HL-60 (cell line): Measurements from ENCODE around the gene OSBP2.

ENCODE experiments used
- POLR2AphosphoS5 ChIP-seq: IDR thresholded peaks from 2 replicates; pipeline ENCODE4 v1.6.1; 2012; ENCODE audit warnings: low read depth
- SPI1 ChIP-seq: IDR thresholded peaks from 2 replicates; pipeline ENCODE4 v1.6.1; 2012; ENCODE audit warnings: low read depth, mild to moderate bottlenecking, borderline replicate concordance
- TF ChIP-seq, protein P1 (sequence below): IDR thresholded peaks from 2 replicates; pipeline ENCODE4 v1.6.1; 2012; ENCODE audit warnings: low read depth; ENCODE audit not compliant: insufficient replicate concordance
- TF ChIP-seq, protein P2 (sequence below): IDR thresholded peaks from one replicate; pipeline ENCODE4 v1.5.1; 2011; ENCODE audit warnings: low read length, control low read depth, inconsistent platforms; ENCODE audit not compliant: insufficient read depth

DNA sequence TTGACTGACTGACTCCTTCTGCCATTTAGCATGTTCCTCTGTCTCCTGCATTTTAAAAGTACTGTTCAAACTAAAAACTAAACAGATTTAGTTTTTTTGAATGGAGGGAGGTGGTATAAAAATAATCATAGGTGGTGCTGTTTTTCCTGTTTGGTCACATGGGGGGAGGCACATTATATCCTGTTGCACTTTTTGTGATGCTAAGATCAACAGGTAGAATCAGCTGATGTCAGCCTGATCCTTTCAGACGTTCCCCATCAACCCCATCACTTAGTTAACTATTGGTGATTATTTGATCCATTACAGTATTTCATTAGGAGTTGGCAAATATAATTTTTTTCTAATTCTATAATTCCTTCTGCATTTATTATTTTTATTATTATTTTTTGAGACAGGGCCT is 5.1 kb upstream of the OSBP2 start:
- TF ChIP-seq, protein P1, sequence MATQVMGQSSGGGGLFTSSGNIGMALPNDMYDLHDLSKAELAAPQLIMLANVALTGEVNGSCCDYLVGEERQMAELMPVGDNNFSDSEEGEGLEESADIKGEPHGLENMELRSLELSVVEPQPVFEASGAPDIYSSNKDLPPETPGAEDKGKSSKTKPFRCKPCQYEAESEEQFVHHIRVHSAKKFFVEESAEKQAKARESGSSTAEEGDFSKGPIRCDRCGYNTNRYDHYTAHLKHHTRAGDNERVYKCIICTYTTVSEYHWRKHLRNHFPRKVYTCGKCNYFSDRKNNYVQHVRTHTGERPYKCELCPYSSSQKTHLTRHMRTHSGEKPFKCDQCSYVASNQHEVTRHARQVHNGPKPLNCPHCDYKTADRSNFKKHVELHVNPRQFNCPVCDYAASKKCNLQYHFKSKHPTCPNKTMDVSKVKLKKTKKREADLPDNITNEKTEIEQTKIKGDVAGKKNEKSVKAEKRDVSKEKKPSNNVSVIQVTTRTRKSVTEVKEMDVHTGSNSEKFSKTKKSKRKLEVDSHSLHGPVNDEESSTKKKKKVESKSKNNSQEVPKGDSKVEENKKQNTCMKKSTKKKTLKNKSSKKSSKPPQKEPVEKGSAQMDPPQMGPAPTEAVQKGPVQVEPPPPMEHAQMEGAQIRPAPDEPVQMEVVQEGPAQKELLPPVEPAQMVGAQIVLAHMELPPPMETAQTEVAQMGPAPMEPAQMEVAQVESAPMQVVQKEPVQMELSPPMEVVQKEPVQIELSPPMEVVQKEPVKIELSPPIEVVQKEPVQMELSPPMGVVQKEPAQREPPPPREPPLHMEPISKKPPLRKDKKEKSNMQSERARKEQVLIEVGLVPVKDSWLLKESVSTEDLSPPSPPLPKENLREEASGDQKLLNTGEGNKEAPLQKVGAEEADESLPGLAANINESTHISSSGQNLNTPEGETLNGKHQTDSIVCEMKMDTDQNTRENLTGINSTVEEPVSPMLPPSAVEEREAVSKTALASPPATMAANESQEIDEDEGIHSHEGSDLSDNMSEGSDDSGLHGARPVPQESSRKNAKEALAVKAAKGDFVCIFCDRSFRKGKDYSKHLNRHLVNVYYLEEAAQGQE, result no peak
- no peak for TF ChIP-seq SPI1
- TF ChIP-seq, protein P2, sequence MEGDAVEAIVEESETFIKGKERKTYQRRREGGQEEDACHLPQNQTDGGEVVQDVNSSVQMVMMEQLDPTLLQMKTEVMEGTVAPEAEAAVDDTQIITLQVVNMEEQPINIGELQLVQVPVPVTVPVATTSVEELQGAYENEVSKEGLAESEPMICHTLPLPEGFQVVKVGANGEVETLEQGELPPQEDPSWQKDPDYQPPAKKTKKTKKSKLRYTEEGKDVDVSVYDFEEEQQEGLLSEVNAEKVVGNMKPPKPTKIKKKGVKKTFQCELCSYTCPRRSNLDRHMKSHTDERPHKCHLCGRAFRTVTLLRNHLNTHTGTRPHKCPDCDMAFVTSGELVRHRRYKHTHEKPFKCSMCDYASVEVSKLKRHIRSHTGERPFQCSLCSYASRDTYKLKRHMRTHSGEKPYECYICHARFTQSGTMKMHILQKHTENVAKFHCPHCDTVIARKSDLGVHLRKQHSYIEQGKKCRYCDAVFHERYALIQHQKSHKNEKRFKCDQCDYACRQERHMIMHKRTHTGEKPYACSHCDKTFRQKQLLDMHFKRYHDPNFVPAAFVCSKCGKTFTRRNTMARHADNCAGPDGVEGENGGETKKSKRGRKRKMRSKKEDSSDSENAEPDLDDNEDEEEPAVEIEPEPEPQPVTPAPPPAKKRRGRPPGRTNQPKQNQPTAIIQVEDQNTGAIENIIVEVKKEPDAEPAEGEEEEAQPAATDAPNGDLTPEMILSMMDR, result no peak
- no peak for TF ChIP-seq POLR2AphosphoS5
